Mesendoderm (in vitro differentiated cells): ENCODE measurements around the gene MBLAC1.
A peak's percentile ranks its signal among the peaks of the same experiment; 100 is the strongest.

Experiments
- DNase-seq: peaks from one replicate; pipeline ENCODE4 v3.0.0; 2013
- H2AK5ac ChIP-seq: 2 replicates; pipeline ENCODE4 v1.6.1; 2013; ENCODE audit warnings: low read length, inconsistent platforms
- H2BK120ac ChIP-seq: 2 replicates; pipeline ENCODE4 v1.6.1; 2013; ENCODE audit warnings: low read depth, mild to moderate bottlenecking, low read length, moderate library complexity, mixed read lengths
- H2BK15ac ChIP-seq: replicated peaks from 2 replicates; pipeline ENCODE4 v1.6.1; 2013; ENCODE audit warnings: low read depth, mild to moderate bottlenecking, moderate library complexity
- H2BK5ac ChIP-seq: 2 replicates; pipeline ENCODE4 v1.6.1; 2013; ENCODE audit warnings: low read length, inconsistent platforms
- H3K18ac ChIP-seq: 2 replicates; pipeline ENCODE4 v1.6.1; 2013; ENCODE audit warnings: mild to moderate bottlenecking, low read length, mixed read lengths
- H3K23ac ChIP-seq: one replicate; pipeline ENCODE4 v1.6.1; 2013; ENCODE audit warnings: low read length
- H3K27ac ChIP-seq: 2 replicates; pipeline ENCODE4 v1.5.1; 2013; ENCODE audit warnings: low read depth, mild to moderate bottlenecking, inconsistent platforms, low read length, moderate library complexity
- H3K27me3 ChIP-seq: 2 replicates; pipeline ENCODE4 v1.6.1; 2013; ENCODE audit warnings: low read length, control low read depth, mild to moderate bottlenecking, inconsistent platforms; ENCODE audit not compliant: insufficient read depth, poor library complexity
- H3K36me3 ChIP-seq: 2 replicates; pipeline ENCODE4 v1.6.1; 2013; ENCODE audit warnings: low read length, inconsistent platforms; ENCODE audit not compliant: control insufficient read depth, insufficient read depth
- H3K4ac ChIP-seq: one replicate; pipeline ENCODE4 v1.6.1; 2013; ENCODE audit warnings: low read depth, mild to moderate bottlenecking, low read length, moderate library complexity
- H3K4me1 ChIP-seq: 2 replicates; pipeline ENCODE4 v1.6.1; 2013; ENCODE audit warnings: low read depth, low read length, inconsistent platforms; ENCODE audit not compliant: control insufficient read depth
- H3K4me2 ChIP-seq: 2 replicates; pipeline ENCODE4 v1.6.1; 2013; ENCODE audit warnings: low read length
- H3K4me3 ChIP-seq: 2 replicates; pipeline ENCODE4 v1.5.1; 2013; ENCODE audit warnings: mild to moderate bottlenecking, low read length
- H3K56ac ChIP-seq: one replicate; pipeline ENCODE4 v1.6.1; 2013; ENCODE audit warnings: low read length
- H3K79me1 ChIP-seq: 2 replicates; pipeline ENCODE4 v1.6.1; 2013; ENCODE audit warnings: low read length, inconsistent platforms
- H3K79me2 ChIP-seq: 2 replicates; pipeline ENCODE4 v1.6.1; 2013; ENCODE audit warnings: mild to moderate bottlenecking, low read length; ENCODE audit not compliant: control insufficient read depth, insufficient read depth
- H3K9ac ChIP-seq: 2 replicates; pipeline ENCODE4 v1.6.1; 2013; ENCODE audit warnings: low read length, inconsistent platforms
- H4K5ac ChIP-seq: one replicate; pipeline ENCODE4 v1.6.1; 2013; ENCODE audit warnings: low read length
- H4K8ac ChIP-seq: one replicate; pipeline ENCODE4 v1.6.1; 2013; ENCODE audit warnings: low read depth, mild to moderate bottlenecking, control low read depth, low read length, moderate library complexity
- WGBS: extraction: QIAGEN DNeasy Blood & Tissue Kit; methylation state at CpG from one replicate; pipeline ENCODE4 v1.1.7; 2013; ENCODE audit warnings: low lambda C conversion rate, missing lambda C conversion rate; ENCODE audit not compliant: insufficient coverage; ENCODE audit errors: extremely low coverage; 5-methylcytosine and 5-hydroxymethylcytosine counted together

The MBLAC1 gene

DNA sequence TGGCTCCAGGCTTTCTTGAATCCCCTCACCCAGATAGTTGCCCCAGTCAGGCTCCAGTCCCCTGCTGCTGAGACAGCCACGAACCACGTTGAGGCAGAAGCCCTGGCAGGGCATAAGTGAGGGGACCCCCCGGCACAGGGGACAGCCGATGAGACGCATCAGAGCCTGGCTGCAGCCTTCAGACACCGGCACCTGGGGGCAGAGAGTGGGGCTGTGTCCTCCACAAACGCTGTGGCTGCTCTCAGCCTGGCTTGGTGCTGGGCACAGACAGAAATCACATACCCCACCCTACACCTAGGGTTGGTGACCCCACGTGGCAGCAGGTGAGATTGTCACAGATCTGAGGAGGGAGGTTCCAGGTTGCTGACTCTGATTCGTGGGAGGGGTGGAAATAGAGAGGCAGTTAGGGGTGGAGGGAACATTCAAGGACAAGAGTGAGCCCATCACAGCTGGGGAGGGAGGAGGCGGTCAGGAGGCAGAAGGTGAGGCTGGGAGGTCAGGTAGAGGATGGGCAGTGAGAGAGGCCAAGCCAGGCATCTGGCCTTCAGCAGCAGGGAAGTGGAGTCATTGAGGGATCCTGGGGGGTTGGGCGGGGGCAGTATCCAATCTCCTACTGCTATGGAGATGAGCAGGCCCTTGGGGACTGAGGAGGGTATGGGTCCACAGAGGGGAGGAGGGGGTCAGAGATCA, 47.2 kb downstream of the MBLAC1 start:
- peaks cover 2% of the 10 kb centered on the region for H3K79me2 ChIP-seq

DNA sequence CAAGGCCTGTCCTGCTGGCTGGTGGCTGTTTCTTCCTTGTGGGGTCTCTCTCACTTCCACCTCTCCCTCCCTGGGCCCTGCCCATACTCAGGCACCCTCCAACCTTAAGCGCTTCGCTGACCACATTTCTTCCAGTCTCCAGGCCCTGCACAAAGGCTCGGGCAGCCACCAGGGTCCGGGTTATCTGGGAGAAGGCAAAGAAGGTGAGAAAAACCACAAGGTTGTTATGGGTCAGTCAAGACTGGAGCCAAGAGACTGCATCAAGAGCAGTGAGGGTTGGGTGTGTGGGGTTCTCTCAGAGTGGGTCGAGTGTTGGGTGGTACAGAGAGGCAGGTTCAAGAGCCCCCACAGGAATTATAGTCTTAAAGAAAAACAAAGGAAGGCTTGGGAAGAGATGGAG, 47.8 kb downstream of the MBLAC1 start:
- Histone ChIP-seq H2AK5ac (no peak overlapping the region), H3K4me3 (no peak overlapping the region), H3K36me3 (no peaks in the 10 kb centered on the region), H3K23ac (no peak overlapping the region), H3K4ac (no peak overlapping the region), H3K18ac (no peak overlapping the region), H3K27ac (no peak overlapping the region), H4K8ac (no peak overlapping the region), H2BK5ac (no peak overlapping the region), H3K9ac (no peak overlapping the region), H2BK120ac (no peak overlapping the region), H3K4me1 (peaks cover 5% of the 10 kb centered on the region), H3K27me3 (no peaks in the 10 kb centered on the region), H4K5ac (no peak overlapping the region), H3K4me2 (no peak overlapping the region), H3K56ac (no peak overlapping the region), H2BK15ac (no peak overlapping the region), H3K79me2 (peaks cover 2% of the 10 kb centered on the region), H3K79me1 (peaks cover 6% of the 10 kb centered on the region)
- WGBS = no CpG with 5 or more reads among the region's 5 CpGs
- DNase-seq = no peak

More for the DNA sequence above, 47.2 kb downstream of the MBLAC1 start:
- H4K5ac ChIP-seq = no peak overlapping the region
- no peaks in the 10 kb centered on the region for H3K27me3 ChIP-seq
- no peak for DNase-seq
- H3K79me1 ChIP-seq = peaks cover 6% of the 10 kb centered on the region
- no peak overlapping the region for H3K27ac ChIP-seq
- H2BK5ac ChIP-seq = no peak overlapping the region
- no CpG with 5 or more reads among the region's 11 CpGs for WGBS
- H3K56ac ChIP-seq = no peak overlapping the region
- H3K4me3 ChIP-seq = no peak overlapping the region
- no peak overlapping the region for H2BK15ac ChIP-seq
- no peak overlapping the region for H2BK120ac ChIP-seq
- H4K8ac ChIP-seq = no peak overlapping the region
- H3K9ac ChIP-seq = no peak overlapping the region
- no peak overlapping the region for H3K4ac ChIP-seq
- no peak overlapping the region for H2AK5ac ChIP-seq
- no peak overlapping the region for H3K18ac ChIP-seq
- no peak overlapping the region for H3K23ac ChIP-seq
- H3K36me3 ChIP-seq = no peaks in the 10 kb centered on the region
- H3K4me1 ChIP-seq = peaks cover 5% of the 10 kb centered on the region
- H3K4me2 ChIP-seq = no peak overlapping the region

DNA sequence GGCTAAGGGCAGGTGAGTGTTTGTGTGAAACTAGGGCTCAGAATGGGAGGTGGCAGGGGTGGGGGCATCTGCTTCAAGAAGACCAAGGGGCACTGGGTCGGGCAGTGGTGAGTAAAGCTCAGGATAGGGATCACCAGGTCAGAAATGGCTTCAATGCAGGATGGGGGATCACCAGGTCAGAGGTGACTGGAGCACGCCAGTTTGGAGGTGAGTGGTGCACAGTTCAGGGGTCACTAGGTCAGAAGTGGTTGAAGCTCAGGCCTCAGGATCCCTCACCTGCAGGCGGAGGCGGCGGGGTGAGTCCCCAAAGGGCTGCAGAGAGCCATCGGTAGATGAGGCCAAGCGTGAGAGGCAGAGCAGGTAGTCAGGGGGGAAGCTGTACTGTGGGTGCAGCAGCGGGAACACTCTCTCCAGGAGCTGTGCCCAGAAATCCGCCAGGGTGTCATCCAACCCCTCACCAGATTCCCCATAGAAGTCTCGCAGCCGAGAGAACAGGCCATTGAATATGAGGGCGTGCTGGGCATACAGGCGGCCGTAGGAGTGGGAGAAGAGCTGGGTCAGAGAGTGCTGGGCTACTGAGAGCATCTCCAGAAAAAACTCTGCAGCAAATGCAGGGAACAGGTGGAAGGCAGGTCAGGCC, 48.6 kb downstream of the MBLAC1 start:
- no peaks in the 10 kb centered on the region for H3K27me3 ChIP-seq
- no CpG with 5 or more reads among the region's 14 CpGs for WGBS
- no peak overlapping the region for H2AK5ac ChIP-seq
- no peak overlapping the region for H3K9ac ChIP-seq
- H3K18ac ChIP-seq = no peak overlapping the region
- H3K4me3 ChIP-seq = no peak overlapping the region
- H2BK15ac ChIP-seq = no peak overlapping the region
- peaks cover 5% of the 10 kb centered on the region for H3K4me1 ChIP-seq
- no peak overlapping the region for H2BK120ac ChIP-seq
- no peak for DNase-seq
- peaks cover 2% of the 10 kb centered on the region for H3K79me2 ChIP-seq
- no peak overlapping the region for H4K8ac ChIP-seq
- no peak overlapping the region for H3K4ac ChIP-seq
- H3K27ac ChIP-seq = no peak overlapping the region
- H2BK5ac ChIP-seq = no peak overlapping the region
- peaks cover 6% of the 10 kb centered on the region for H3K79me1 ChIP-seq
- H3K56ac ChIP-seq = no peak overlapping the region
- no peak overlapping the region for H3K4me2 ChIP-seq
- no peak overlapping the region for H4K5ac ChIP-seq
- no peak overlapping the region for H3K23ac ChIP-seq
- H3K36me3 ChIP-seq = no peaks in the 10 kb centered on the region

DNA sequence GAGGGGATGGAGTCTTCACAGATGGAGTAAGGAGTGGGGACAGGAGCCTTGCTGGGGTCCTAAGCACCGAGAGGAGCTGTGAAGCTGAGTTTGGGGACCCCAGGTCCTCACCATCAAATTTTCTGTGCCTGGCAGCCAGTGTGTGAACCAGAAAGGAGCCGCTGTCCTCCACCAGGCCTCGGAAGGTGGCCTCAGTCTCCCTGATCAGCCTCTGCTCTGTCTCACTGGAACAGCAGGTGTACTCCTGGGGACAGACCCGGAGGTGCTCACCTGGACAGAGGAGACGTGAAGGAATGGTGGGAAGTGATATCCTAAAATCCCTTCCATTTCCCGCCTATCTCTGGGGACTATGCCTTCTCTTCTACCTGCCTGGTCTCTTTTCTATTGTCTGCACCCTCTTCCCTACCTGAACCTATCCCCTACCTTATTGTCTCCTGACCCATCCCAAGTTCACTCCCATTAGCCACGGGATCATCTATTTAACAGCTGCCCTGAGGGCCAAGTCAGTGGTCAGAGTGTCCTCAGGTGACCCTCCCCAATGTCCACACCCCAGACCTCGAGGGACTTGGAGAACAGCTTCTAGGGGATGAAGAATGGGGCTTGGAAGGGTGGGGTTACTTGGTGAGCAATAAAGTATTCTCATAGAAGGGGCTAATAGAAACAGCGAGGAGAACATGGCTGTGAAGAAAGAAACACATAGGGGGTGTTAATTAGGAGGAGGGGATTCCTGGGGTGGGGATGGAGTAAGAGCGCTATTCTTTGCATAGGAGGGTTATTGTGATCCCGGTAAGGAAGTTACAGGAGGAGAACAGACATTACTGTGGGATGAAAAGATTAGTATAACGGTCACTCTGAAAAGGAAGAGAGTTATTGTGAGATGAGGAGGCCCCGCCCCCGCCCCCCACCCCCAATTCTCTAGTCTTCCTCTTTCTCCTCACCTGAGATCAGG, 49.6 kb downstream of the MBLAC1 start:
- peaks cover 2% of the 10 kb centered on the region for H3K79me2 ChIP-seq
- H3K4me1 ChIP-seq = peaks cover 3% of the 10 kb centered on the region
- H3K4me2 ChIP-seq = peak overlapping the region; percentile 78
- H3K23ac ChIP-seq = no peak overlapping the region
- H3K9ac ChIP-seq = peak overlapping the region; percentile 85
- H4K5ac ChIP-seq = no peak overlapping the region
- peak overlapping the region; percentile 94 for H3K56ac ChIP-seq
- H2BK120ac ChIP-seq = no peak overlapping the region
- H3K36me3 ChIP-seq = no peaks in the 10 kb centered on the region
- no peak overlapping the region for H3K27ac ChIP-seq
- no peak overlapping the region for H2BK5ac ChIP-seq
- no peak for DNase-seq
- H3K27me3 ChIP-seq = no peaks in the 10 kb centered on the region
- no CpG with 5 or more reads among the region's 14 CpGs for WGBS
- peaks cover 6% of the 10 kb centered on the region for H3K79me1 ChIP-seq
- H2BK15ac ChIP-seq = no peak overlapping the region
- peak overlapping the region; percentile 86 for H3K4me3 ChIP-seq
- H3K18ac ChIP-seq = peak overlapping the region; percentile 75
- H4K8ac ChIP-seq = no peak overlapping the region
- no peak overlapping the region for H2AK5ac ChIP-seq
- H3K4ac ChIP-seq = peak overlapping the region; percentile 64

DNA sequence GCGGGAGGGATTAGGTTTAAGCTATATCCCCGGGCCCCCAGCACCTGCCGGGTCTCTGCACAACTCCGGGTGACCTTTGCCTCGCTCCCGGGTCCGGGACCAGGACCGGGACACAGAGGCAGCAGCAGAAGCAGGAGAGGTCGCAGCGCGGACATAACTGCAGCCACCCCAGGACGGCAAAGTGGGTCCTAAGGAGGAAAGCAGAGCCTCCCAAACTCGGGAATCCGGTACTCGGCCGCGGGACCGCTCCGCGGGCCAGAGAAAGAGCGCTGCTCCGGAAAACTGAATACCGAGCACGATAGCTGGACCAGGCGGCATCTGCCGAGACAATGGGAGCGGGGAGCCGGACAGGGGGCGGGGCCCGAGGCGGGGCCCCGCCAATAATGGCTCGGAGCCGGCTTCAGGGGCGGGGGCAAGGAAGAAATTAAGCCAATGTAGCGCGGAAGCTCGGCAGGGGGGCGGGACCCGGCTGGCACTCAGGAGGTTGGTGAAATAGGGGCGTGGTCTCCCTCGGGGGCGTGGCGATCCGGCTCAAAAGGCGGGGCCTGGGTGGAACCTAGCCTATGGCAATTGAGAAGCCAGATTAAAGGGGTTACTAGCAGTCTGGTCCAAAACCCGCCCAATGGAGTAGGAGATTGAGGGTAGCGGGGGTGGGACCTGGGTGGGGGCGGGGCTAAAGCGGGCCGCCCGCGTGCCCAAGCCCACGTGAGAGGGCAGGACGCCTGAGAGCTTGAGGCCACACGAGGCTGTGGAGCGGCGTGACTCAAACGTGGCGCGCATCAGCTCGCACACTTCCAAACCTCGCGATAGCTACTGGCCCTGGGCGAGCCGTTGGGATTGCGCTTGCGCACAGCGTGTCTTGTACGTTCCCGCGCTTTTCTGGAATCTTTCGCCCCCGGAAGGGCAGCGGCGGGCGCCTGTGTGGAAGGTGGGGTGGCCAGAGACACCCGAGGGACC, 50.6 kb downstream of the MBLAC1 start, which contains the start of the genes GPC2 and STAG3:
TSS of gene GPC2 (minus strand) at position 337 of the 957 bp plus-strand sequence. CDS start at position 155, 182 bp downstream.
TSS of gene STAG3 (plus strand) at position 874 of the 957 bp plus-strand sequence. CDS start 2,639 bp downstream, outside the sequence.
- Histone ChIP-seq H3K27me3 (no peaks in the 10 kb centered on the region), H3K4me1 (peaks cover 3% of the 10 kb centered on the region), H3K9ac (peak within 1 kb of the TSS; percentile 85), H3K23ac (no peak within 1 kb of the TSS), H4K5ac (no peak within 1 kb of the TSS), H3K27ac (peak within 1 kb of the TSS; percentile 16), H3K79me1 (peaks cover 6% of the 10 kb centered on the region), H3K18ac (peak within 1 kb of the TSS; percentile 75), H3K4me2 (peak within 1 kb of the TSS; percentile 78), H3K79me2 (peaks cover 2% of the 10 kb centered on the region), H3K36me3 (no peaks in the 10 kb centered on the region), H2BK15ac (no peak within 1 kb of the TSS), H3K4ac (peak within 1 kb of the TSS; percentile 64), H2BK5ac (no peak within 1 kb of the TSS), H3K4me3 (peak within 1 kb of the TSS; percentile 86), H2BK120ac (no peak within 1 kb of the TSS), H3K56ac (peak within 1 kb of the TSS; percentile 94), H4K8ac (no peak within 1 kb of the TSS), H2AK5ac (no peak within 1 kb of the TSS)
- peak; percentile 98 for DNase-seq
- WGBS = no CpG with 5 or more reads among the region's 78 CpGs
